Measurements from ENCODE around the gene ULBP2.

Gene ULBP2, protein sequence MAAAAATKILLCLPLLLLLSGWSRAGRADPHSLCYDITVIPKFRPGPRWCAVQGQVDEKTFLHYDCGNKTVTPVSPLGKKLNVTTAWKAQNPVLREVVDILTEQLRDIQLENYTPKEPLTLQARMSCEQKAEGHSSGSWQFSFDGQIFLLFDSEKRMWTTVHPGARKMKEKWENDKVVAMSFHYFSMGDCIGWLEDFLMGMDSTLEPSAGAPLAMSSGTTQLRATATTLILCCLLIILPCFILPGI

DNA sequence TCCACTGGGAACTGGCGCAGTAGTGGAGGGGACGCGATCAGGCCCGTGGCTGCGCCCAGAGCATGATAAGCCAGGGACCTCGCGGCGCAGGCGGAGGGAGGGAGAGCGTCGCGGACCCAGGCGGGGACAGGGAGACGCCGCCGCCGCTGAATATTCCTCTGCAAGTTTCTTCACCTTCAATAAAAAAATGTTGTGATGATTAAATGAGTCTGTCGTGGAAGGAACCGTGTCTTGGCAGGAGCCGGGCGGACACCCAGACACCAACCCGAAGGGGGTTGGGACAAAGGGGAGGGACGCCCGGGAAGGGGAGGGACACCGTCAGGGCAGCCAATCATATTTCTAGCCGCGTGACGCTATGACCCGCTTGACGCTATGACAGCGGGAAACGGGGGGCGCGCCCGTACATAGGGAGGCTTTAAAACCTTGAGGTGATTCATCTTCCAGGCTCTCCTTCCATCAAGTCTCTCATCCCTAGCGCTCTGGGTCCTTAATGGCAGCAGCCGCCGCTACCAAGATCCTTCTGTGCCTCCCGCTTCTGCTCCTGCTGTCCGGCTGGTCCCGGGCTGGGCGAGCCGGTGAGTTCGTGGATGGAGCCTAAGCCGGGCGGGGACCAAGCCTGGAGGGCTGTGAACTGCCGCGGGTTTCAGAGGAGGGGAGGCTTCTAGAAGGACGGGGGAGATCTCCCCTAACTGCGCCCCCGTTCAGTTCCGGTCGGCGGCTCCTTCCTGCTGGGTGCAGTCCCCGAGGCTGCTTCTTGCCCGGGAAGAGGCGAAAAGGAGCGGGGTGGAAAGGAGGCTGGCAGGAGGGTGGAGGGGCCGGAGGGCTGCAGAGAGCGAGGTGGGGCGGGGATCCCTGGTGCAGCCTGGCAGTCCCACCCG is at the start of gene ULBP2:
TSS of gene ULBP2 (plus strand) at position 432 of the 878 bp plus-strand sequence. CDS start at position 491, 59 bp downstream.
- DNase-seq (ENCODE audit: insufficient read length, low spot score) (peak; percentile 92), FAIRE-seq (no peak)
- TF ChIP-seq, protein P1, sequence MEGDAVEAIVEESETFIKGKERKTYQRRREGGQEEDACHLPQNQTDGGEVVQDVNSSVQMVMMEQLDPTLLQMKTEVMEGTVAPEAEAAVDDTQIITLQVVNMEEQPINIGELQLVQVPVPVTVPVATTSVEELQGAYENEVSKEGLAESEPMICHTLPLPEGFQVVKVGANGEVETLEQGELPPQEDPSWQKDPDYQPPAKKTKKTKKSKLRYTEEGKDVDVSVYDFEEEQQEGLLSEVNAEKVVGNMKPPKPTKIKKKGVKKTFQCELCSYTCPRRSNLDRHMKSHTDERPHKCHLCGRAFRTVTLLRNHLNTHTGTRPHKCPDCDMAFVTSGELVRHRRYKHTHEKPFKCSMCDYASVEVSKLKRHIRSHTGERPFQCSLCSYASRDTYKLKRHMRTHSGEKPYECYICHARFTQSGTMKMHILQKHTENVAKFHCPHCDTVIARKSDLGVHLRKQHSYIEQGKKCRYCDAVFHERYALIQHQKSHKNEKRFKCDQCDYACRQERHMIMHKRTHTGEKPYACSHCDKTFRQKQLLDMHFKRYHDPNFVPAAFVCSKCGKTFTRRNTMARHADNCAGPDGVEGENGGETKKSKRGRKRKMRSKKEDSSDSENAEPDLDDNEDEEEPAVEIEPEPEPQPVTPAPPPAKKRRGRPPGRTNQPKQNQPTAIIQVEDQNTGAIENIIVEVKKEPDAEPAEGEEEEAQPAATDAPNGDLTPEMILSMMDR (IDR thresholded peaks at IDR 0.05; ENCODE audit: insufficient read depth, missing control alignments) = no peak

DNA sequence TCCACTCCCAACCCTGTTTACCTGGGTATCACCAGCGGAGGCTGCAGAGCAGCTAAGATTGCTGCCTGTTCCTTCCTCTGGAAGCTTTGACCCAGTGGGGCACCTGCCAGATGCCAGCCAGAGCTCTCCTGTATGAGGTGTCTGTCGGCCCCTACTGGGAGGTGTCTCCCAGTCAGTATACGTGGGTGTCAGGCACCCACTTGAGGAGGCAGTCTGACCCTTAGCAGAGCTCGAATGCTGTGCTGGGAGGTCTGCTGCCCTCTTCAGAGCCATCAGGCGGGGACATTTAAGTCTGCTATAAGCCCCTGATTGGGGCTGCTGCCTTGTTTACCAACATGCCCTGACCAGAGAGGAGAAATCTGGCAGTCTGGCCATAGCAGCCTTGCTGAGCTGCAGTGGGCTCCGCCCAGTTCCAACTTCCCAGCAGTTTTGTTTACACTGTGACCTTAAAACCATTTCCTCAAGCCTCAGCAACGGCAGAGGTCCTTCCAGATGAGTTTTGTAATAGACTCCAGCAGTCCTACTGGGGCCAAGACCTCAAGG is 46.7 kb upstream of the ULBP2 start:
- no peak for FAIRE-seq
- TF ChIP-seq, protein P1 (IDR thresholded peaks at IDR 0.05; ENCODE audit: insufficient read depth, missing control alignments) = no peak
- DNase-seq (ENCODE audit: insufficient read length, low spot score) = no peak

DNA sequence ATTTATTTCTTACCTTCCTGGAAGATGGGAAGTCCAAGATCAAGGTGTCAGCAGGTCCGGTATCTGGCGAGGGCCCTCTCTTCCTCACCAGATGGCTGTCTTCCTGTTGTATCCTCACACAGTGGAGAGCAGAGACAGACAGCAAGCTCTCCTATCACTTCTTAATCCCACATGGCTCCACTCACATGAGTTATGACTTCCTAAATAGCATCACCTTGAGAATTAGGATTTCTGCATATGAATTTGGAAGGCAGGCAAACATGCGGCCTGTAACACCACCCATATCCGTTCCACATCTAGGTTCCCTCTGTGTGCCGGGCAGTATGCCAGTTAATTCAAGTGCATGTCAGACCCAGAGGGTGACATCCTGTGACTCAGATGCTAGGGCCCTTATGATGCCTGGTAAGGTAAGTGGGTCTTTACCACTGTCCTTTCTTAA is 46.0 kb upstream of the ULBP2 start:
- no peak for FAIRE-seq
- TF ChIP-seq, protein P1 (IDR thresholded peaks at IDR 0.05; ENCODE audit: insufficient read depth, missing control alignments) = no peak
- no peak for DNase-seq (ENCODE audit: insufficient read length, low spot score)

DNA sequence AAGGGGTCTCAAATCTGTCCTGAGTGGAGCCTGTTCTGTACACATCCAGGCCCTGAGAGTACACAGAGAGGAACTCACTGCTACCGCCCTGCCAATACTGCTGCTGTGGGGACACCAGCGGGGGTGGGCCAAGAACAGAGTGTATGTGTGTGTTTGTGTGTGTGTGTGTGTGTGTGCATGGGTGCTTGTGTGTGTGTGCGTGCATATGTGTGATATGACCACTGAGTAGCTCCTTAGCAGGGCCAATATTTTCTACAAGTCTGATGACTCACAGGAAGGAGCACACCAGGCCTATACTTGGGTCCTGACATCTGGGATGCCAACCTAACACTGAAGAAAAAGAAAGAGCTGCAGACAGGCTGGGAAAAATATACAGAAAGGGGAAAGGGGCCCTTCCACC is 45.3 kb upstream of the ULBP2 start:
- TF ChIP-seq, protein P1 (IDR thresholded peaks at IDR 0.05; ENCODE audit: insufficient read depth, missing control alignments) = no peak
- DNase-seq (ENCODE audit: insufficient read length, low spot score) (no peak), FAIRE-seq (no peak)

DNA sequence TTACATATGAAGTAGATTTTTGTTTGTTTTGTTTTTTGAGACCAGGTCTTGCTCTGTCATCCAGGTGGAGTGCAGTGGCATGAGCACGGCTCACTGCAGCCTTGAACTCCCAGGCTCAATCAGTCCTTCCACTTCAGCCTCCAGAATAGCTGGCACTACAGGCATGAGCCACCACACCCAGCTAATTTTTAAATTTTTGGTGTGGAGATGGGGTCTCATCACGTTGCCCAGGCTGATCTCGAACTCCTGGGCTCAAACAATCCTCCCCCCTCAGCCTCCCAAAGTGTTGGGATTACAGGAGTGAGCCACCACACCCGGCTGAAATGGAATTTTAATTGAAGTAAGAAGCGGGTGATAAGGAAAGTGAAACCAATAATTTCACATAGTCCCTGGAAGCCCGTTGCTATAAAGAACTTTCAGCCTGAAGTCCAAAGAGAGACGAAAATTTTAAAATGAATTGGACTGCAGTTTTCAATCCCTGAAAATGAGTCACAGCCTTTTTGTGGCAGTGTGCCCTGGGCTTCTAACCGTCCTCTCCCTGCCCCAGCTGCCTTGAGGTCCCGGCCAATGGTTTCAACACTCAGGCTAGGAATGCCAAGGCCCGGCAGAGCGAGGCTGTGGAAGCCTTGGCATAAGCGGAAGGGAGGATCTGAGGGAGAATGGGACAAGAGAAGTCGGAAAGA is 44.7 kb upstream of the ULBP2 start:
- FAIRE-seq (no peak), DNase-seq (ENCODE audit: insufficient read length, low spot score) (no peak)
- TF ChIP-seq, protein P1 (IDR thresholded peaks at IDR 0.05; ENCODE audit: insufficient read depth, missing control alignments) = no peak

DNA sequence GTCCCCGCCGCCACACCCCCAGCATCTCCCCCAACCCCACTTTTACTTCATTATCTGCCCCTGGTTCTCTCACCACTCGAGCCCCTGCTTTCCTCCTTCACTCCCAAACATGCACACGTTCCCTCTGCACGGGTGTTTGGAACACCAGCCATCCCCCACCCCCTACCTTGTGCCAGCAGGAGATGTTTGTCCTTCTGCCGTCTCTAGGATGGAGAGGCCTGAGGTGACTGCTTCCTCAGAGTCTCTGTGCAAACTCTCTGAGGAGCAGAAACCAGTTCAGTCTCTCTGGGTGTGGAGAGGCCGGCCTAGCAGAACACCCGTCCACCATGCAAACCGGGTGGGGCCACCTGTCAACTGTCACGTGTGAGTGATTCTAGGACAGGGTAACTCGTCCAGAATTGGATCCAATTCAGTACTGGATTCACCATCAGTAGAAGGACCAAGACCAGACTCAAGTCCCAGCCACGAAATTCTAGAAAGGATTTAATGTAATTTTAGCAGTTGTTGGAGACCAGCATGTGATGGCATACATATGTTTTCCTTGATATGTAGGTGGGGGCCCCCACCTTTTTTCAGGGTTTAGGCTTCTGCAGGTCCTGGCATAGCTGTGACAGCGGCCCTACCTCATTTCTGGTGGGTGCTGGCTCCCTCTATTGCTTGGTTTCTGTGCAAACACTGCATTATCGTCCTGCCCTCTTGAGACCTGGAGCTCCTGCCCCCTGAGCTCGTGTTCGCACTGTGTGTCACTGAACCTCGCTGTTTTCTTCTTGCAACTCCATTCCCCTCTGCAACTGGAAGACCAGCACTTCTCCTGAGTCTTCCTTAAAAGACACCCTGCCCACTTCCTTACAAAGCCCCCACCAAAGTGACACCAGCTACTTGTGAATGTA is 43.7 kb upstream of the ULBP2 start, which contains the start of gene RAET1E:
TSS of gene RAET1E (minus strand) at position 259 of the 890 bp plus-strand sequence. CDS start 7,212 bp downstream, outside the sequence.
- FAIRE-seq = no peak
- TF ChIP-seq, protein P1 (IDR thresholded peaks at IDR 0.05; ENCODE audit: insufficient read depth, missing control alignments) = peak; percentile 22
- no peak for DNase-seq (ENCODE audit: insufficient read length, low spot score)
